ENCODE measurements around the gene CTNNA2. TPM values are rescaled to one million over a fixed set of nuclear protein-coding genes. Genes with fewer than 3 reads are reported as not detected.

Gene CTNNA2
- total RNA-seq, 1 donor from 2014 or later: 43.5 TPM

DNA sequence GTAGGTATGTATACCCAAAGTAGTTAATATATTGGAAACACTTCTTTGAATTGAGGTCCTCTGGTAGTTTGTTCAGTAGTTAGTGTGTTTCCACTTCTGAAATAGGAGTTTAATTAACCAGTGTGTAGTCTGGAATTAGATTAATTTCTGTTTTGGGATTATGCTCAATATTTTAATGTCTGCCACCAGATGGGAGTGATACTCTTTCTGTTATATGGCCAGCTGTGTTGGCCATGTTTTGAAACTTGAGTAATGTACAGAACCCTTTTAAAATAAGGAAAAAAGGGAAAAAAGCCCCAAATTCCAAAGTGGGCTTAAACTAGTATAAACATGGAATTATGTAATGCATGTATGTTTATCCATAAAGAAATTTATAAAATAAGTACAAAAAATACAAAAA is 147.7 kb downstream of the CTNNA2 start:
- H3K4me1 ChIP-seq: no peaks in the 10 kb centered on the region
- no peak overlapping the region for H3K27ac ChIP-seq
- TF ChIP-seq EZH2 (IDR thresholded peaks at IDR 0.05) (no peak), EZH2phosphoT487 (IDR thresholded peaks at IDR 0.05) (no peak)
- TF ChIP-seq, protein P1, sequence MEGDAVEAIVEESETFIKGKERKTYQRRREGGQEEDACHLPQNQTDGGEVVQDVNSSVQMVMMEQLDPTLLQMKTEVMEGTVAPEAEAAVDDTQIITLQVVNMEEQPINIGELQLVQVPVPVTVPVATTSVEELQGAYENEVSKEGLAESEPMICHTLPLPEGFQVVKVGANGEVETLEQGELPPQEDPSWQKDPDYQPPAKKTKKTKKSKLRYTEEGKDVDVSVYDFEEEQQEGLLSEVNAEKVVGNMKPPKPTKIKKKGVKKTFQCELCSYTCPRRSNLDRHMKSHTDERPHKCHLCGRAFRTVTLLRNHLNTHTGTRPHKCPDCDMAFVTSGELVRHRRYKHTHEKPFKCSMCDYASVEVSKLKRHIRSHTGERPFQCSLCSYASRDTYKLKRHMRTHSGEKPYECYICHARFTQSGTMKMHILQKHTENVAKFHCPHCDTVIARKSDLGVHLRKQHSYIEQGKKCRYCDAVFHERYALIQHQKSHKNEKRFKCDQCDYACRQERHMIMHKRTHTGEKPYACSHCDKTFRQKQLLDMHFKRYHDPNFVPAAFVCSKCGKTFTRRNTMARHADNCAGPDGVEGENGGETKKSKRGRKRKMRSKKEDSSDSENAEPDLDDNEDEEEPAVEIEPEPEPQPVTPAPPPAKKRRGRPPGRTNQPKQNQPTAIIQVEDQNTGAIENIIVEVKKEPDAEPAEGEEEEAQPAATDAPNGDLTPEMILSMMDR (IDR thresholded peaks at IDR 0.05): no peak
- H3K4me2 ChIP-seq: no peak overlapping the region
- no peak overlapping the region for H2AFZ ChIP-seq (replicated peaks)
- no peak overlapping the region for H3K4me3 Mint-ChIP-seq
- DNase-seq (ENCODE audit: low spot score): no peak
- no peak overlapping the region for H3K9ac ChIP-seq
- H3F3A ChIP-seq (ENCODE audit: low read depth): no peaks in the 10 kb centered on the region
- no peaks in the 10 kb centered on the region for H3K79me2 ChIP-seq (ENCODE audit: low read depth)
- peaks cover 13% of the 10 kb centered on the region for H3K36me3 Mint-ChIP-seq
- no peaks in the 10 kb centered on the region for H3K36me3 ChIP-seq
- H3K27ac Mint-ChIP-seq: no peak overlapping the region
- H3K4me1 Mint-ChIP-seq: no peaks in the 10 kb centered on the region
- no peaks in the 10 kb centered on the region for H3K27me3 ChIP-seq
- no peak overlapping the region for H3K4me3 ChIP-seq
- no peaks in the 10 kb centered on the region for H3K27me3 Mint-ChIP-seq (ENCODE audit: insufficient read depth, low read depth)
- H4K20me1 ChIP-seq (ENCODE audit: low read depth): no peaks in the 10 kb centered on the region
- H3K9me3 Mint-ChIP-seq: no peaks in the 10 kb centered on the region
- peaks cover 7% of the 10 kb centered on the region for H3K9me3 ChIP-seq (ENCODE audit: low read depth)

GRCh38 chr2:79665091-79665490 is 152.2 kb downstream of the CTNNA2 start:
- Mint-ChIP-seq H3K36me3 (peaks cover 11% of the 10 kb centered on the region), H3K9me3 (peaks cover 3% of the 10 kb centered on the region), H3K27me3 (ENCODE audit: insufficient read depth, low read depth) (no peaks in the 10 kb centered on the region), H3K4me3 (no peak overlapping the region), H3K27ac (no peak overlapping the region), H3K4me1 (no peaks in the 10 kb centered on the region)
- H3K4me1 ChIP-seq: no peaks in the 10 kb centered on the region
- no peak overlapping the region for H3K4me2 ChIP-seq
- H2AFZ ChIP-seq (replicated peaks): no peak overlapping the region
- H3K36me3 ChIP-seq: no peaks in the 10 kb centered on the region
- H3K4me3 ChIP-seq: no peak overlapping the region
- H3K27ac ChIP-seq: no peak overlapping the region
- no peaks in the 10 kb centered on the region for H3F3A ChIP-seq (ENCODE audit: low read depth)
- no peaks in the 10 kb centered on the region for H3K27me3 ChIP-seq
- no peaks in the 10 kb centered on the region for H4K20me1 ChIP-seq (ENCODE audit: low read depth)
- no peaks in the 10 kb centered on the region for H3K79me2 ChIP-seq (ENCODE audit: low read depth)
- H3K9me3 ChIP-seq (ENCODE audit: low read depth): no peaks in the 10 kb centered on the region
- TF ChIP-seq EZH2phosphoT487 (IDR thresholded peaks at IDR 0.05) (no peak), EZH2 (IDR thresholded peaks at IDR 0.05) (no peak)
- TF ChIP-seq, protein P1 (IDR thresholded peaks at IDR 0.05): no peak
- no peak for DNase-seq (ENCODE audit: low spot score)
- no peak overlapping the region for H3K9ac ChIP-seq

- Mint-ChIP-seq H3K27me3 (ENCODE audit: insufficient read depth, low read depth) (no peaks in the 10 kb centered on the region), H3K4me1 (peaks cover 5% of the 10 kb centered on the region), H3K36me3 (peaks cover 11% of the 10 kb centered on the region), H3K4me3 (no peak overlapping the region), H3K9me3 (peaks cover 3% of the 10 kb centered on the region), H3K27ac (no peak overlapping the region)
- H3K79me2 ChIP-seq (ENCODE audit: low read depth): no peaks in the 10 kb centered on the region
- H3K4me3 ChIP-seq: no peak overlapping the region
- no peak overlapping the region for H2AFZ ChIP-seq (replicated peaks)
- peaks cover 3% of the 10 kb centered on the region for H3F3A ChIP-seq (ENCODE audit: low read depth)
- H3K4me2 ChIP-seq: no peak overlapping the region
- no peaks in the 10 kb centered on the region for H3K4me1 ChIP-seq
- no peak overlapping the region for H3K9ac ChIP-seq
- no peak for DNase-seq (ENCODE audit: low spot score)
- no peak overlapping the region for H3K27ac ChIP-seq
- TF ChIP-seq EZH2 (IDR thresholded peaks at IDR 0.05) (no peak), EZH2phosphoT487 (IDR thresholded peaks at IDR 0.05) (no peak)
- TF ChIP-seq, protein P1 (IDR thresholded peaks at IDR 0.05): no peak
- no peaks in the 10 kb centered on the region for H3K27me3 ChIP-seq
- H3K36me3 ChIP-seq: no peaks in the 10 kb centered on the region
- no peaks in the 10 kb centered on the region for H4K20me1 ChIP-seq (ENCODE audit: low read depth)
- H3K9me3 ChIP-seq (ENCODE audit: low read depth): no peaks in the 10 kb centered on the region
These were observed 153.6 kb downstream of the CTNNA2 start for GRCh38 chr2:79666430-79666829.

Measured in neural progenitor cell (in vitro differentiated cells).